Fibroblast of lung (primary cell): Measurements from ENCODE around the gene XYLT1. TPM values are rescaled to one million over a fixed set of nuclear protein-coding genes. Genes with fewer than 3 reads are reported as not detected.

Source experiments
- DNase-seq, 2 donors: peaks; one replicate each; pipeline versions ENCODE4 v3.0.0 to v3.0.0-alpha.2; 2010; ENCODE audit warnings: low read depth in 2 of 2
- H2AFZ ChIP-seq: 2 replicates; pipeline ENCODE4 v1.5.1; 2012; ENCODE audit warnings: low read length, control low read depth, inconsistent platforms
- H3K27ac ChIP-seq: 2 replicates; pipeline ENCODE4 v1.5.1; 2011; ENCODE audit warnings: low read length, control low read depth; ENCODE audit not compliant: insufficient read depth
- H3K27me3 ChIP-seq: 2 replicates; pipeline ENCODE4 v1.5.1; 2011; ENCODE audit warnings: mild to moderate bottlenecking, low read length; ENCODE audit not compliant: control insufficient read depth, insufficient read depth
- H3K36me3 ChIP-seq: 2 replicates; pipeline ENCODE4 v1.5.1; 2011; ENCODE audit warnings: low read length; ENCODE audit not compliant: control insufficient read depth, insufficient read depth
- H3K4me1 ChIP-seq: 2 replicates; pipeline ENCODE4 v1.5.1; 2011; ENCODE audit warnings: low read length; ENCODE audit not compliant: control insufficient read depth, insufficient read depth; ENCODE audit errors: extremely low read depth
- H3K4me2 ChIP-seq: 2 replicates; pipeline ENCODE4 v1.5.1; 2011; ENCODE audit warnings: low read length, control low read depth; ENCODE audit not compliant: insufficient read depth; ENCODE audit errors: extremely low read depth
- H3K4me3 ChIP-seq, 4 experiments: fragments of 200-600 bp in 1 of 4; sonication (generic) in 1 of 4; replicated peaks in 1 of 4; 2 replicates each; pipeline ENCODE4 v1.5.1; 2011 to 2016; ENCODE audit warnings: low read length in 4 of 4, low read depth in 3 of 4, mild to moderate bottlenecking in 3 of 4, control low read depth in 2 of 4, inconsistent platforms in 1 of 4, mixed read lengths in 1 of 4; ENCODE audit not compliant: insufficient read depth in 1 of 4; ENCODE audit errors: control extremely low read depth in 1 of 4
- H3K79me2 ChIP-seq: 2 replicates; pipeline ENCODE4 v1.5.1; 2012; ENCODE audit warnings: mild to moderate bottlenecking, low read length, inconsistent platforms; ENCODE audit not compliant: control insufficient read depth, insufficient read depth
- H3K9ac ChIP-seq: 2 replicates; pipeline ENCODE4 v1.5.1; 2011; ENCODE audit warnings: mild to moderate bottlenecking, low read length, control low read depth; ENCODE audit not compliant: insufficient read depth
- H3K9me3 ChIP-seq: 2 replicates; pipeline ENCODE4 v1.5.1; 2012; ENCODE audit warnings: low read depth, low read length; ENCODE audit not compliant: control insufficient read depth, insufficient read depth
- H4K20me1 ChIP-seq: 2 replicates; pipeline ENCODE4 v1.5.1; 2011; ENCODE audit warnings: low read length; ENCODE audit not compliant: control insufficient read depth, insufficient read depth; ENCODE audit errors: extremely low read depth
- EZH2 ChIP-seq: IDR thresholded peaks from 2 replicates; pipeline ENCODE4 v1.5.1; 2012; ENCODE audit warnings: low read length, control low read depth, mild to moderate bottlenecking; ENCODE audit errors: missing control alignments
- polyA plus RNA-seq, 2 donors: library from polyadenylated mRNA; depleted of rRNA in 1 of 2; stranded (reverse) in 1 of 2; unstranded in 1 of 2; fragments of >200 nt; gene quantifications; 2 replicates each; pipeline ENCODE4 v1.2.1, GENCODE V29; 2011 to 2012; ENCODE audit warnings: missing spikeins in 1 of 2
- total RNA-seq: library from RNA; depleted of rRNA; stranded (reverse); fragments of >200 nt; gene quantifications from 2 replicates; pipeline ENCODE4 v1.2.1, GENCODE V29; 2014
- TF ChIP-seq, protein P1 (sequence below), 2 donors: IDR thresholded peaks in 1 of 2; conservative IDR thresholded peaks in 1 of 2; 1 replicate in 1 of 2; 2 replicates in 1 of 2; pipeline ENCODE4 v1.5.1; 2011 to 2012; ENCODE audit warnings: low read length in 2 of 2, control low read depth in 1 of 2, inconsistent platforms in 1 of 2, low read depth in 1 of 2, mild to moderate bottlenecking in 1 of 2

XYLT1 gene
- total and polyA plus RNA-seq, 2 donors (not counting 1 experiment from before 2014, with no cell fraction given) = 9.3 to 21.8 TPM

DNA sequence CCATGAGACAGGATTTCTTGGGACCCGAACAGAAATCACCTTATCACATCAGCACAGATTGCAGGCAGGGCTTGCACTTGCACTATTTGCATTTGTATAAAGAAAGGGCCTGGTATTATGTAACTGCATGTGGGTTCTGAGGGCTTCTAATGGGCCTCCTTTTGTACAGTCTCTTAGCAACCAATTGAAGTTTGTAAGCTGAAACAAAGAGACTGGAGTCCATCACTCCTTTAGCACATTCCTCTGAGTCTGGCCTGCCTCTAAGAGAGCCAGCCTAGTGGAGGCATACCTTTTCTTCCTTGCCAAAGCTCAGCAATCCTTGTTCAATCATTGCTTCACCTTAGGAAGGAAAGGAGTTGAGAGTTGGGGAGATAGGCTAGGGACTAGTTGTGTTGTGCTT, 387.1 kb downstream of the XYLT1 start:
- Histone ChIP-seq H2AFZ (no peak overlapping the region), H4K20me1 (no peaks in the 10 kb centered on the region), H3K4me1 (no peaks in the 10 kb centered on the region), H3K4me2 (no peak overlapping the region), H3K4me3 (no peak overlapping the region), H3K9ac (no peak overlapping the region), H3K27ac (no peak overlapping the region), H3K27me3 (no peaks in the 10 kb centered on the region), H3K79me2 (no peaks in the 10 kb centered on the region), H3K36me3 (no peaks in the 10 kb centered on the region), H3K9me3 (no peaks in the 10 kb centered on the region)
- TF ChIP-seq, protein P1, sequence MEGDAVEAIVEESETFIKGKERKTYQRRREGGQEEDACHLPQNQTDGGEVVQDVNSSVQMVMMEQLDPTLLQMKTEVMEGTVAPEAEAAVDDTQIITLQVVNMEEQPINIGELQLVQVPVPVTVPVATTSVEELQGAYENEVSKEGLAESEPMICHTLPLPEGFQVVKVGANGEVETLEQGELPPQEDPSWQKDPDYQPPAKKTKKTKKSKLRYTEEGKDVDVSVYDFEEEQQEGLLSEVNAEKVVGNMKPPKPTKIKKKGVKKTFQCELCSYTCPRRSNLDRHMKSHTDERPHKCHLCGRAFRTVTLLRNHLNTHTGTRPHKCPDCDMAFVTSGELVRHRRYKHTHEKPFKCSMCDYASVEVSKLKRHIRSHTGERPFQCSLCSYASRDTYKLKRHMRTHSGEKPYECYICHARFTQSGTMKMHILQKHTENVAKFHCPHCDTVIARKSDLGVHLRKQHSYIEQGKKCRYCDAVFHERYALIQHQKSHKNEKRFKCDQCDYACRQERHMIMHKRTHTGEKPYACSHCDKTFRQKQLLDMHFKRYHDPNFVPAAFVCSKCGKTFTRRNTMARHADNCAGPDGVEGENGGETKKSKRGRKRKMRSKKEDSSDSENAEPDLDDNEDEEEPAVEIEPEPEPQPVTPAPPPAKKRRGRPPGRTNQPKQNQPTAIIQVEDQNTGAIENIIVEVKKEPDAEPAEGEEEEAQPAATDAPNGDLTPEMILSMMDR (conservative IDR thresholded peaks at IDR 0.05 in 1 of 2, IDR thresholded peaks at IDR 0.05 in 1 of 2; ENCODE audit: low read depth in 1 of 2, low read length in 2 of 2) = no peak
- TF ChIP-seq EZH2 = no peak
- DNase-seq = no peak

DNA sequence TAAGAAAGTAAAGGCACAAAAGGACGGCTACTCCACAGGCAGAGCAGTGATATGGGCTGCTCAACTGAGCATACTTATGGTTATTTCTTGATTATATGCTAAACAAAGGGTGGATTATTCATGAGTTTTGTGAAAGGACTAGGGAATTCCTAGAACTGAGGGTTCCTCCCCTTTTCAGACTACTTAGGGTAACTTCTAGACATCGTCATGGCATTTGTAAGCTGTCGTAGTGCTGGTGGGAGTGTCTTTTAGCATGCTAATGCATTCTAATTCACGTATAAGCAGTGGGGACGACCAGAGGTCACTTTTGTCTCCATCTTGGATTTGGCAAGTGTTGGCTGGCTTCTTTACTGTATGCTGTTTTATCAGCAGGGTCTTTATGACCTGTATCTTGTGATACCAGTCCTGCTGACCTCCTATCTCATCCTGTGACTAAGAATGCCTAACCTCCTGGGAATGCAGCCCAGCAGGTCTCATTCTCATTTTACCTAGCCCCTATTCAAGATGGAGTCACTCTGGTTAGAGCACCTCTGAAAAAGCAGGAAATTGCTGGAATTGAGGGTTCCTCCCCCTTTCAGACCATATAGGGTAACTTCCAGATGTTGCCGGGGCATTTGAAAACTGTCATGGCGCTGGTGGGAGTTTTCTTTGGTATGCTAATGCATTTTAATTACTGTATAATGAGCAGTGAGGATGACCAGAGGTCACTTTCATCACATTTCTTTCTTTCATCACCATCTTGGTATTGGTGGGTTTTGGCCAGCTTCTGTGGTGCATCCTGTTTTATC, 388.5 kb downstream of the XYLT1 start:
- H3K36me3 ChIP-seq = no peaks in the 10 kb centered on the region
- H4K20me1 ChIP-seq = no peaks in the 10 kb centered on the region
- H3K4me3 ChIP-seq = no peak overlapping the region
- no peaks in the 10 kb centered on the region for H3K79me2 ChIP-seq
- TF ChIP-seq, protein P1 (conservative IDR thresholded peaks at IDR 0.05 in 1 of 2, IDR thresholded peaks at IDR 0.05 in 1 of 2; ENCODE audit: low read depth in 1 of 2, low read length in 2 of 2) = no peak
- TF ChIP-seq EZH2 = no peak
- no peak overlapping the region for H3K4me2 ChIP-seq
- H3K9me3 ChIP-seq = no peaks in the 10 kb centered on the region
- H3K4me1 ChIP-seq = no peaks in the 10 kb centered on the region
- DNase-seq = no peak
- H3K27ac ChIP-seq = no peak overlapping the region
- no peak overlapping the region for H2AFZ ChIP-seq
- no peaks in the 10 kb centered on the region for H3K27me3 ChIP-seq
- no peak overlapping the region for H3K9ac ChIP-seq

DNA sequence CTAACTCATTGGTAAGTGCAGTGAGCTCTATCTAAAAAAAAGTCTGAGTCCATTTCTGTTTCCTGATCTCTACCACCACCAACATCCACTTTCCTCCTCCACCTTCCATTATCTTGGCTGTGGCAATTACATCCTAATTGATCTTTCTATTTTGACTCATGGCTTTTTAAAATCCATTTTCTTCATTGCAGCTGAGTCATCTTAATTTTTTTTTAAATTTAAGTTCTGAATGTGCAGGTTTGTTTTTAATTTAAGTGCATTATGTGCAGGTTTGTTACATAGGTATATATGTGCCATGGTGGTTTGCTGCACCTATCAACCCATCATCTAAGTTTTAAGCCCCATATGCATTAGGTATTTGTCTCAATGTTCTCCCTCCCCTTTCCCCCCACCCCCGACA, 390.7 kb downstream of the XYLT1 start:
- no peak overlapping the region for H3K4me3 ChIP-seq
- H3K79me2 ChIP-seq = no peaks in the 10 kb centered on the region
- H3K4me2 ChIP-seq = no peak overlapping the region
- no peak overlapping the region for H3K9ac ChIP-seq
- H3K9me3 ChIP-seq = no peaks in the 10 kb centered on the region
- H3K36me3 ChIP-seq = no peaks in the 10 kb centered on the region
- H4K20me1 ChIP-seq = no peaks in the 10 kb centered on the region
- H3K4me1 ChIP-seq = no peaks in the 10 kb centered on the region
- no peak for DNase-seq
- H3K27ac ChIP-seq = no peak overlapping the region
- TF ChIP-seq, protein P1 (conservative IDR thresholded peaks at IDR 0.05 in 1 of 2, IDR thresholded peaks at IDR 0.05 in 1 of 2; ENCODE audit: low read depth in 1 of 2, low read length in 2 of 2) = no peak
- TF ChIP-seq EZH2 = no peak
- no peak overlapping the region for H2AFZ ChIP-seq
- H3K27me3 ChIP-seq = no peaks in the 10 kb centered on the region
